Nephron (organoid): ENCODE measurements around the gene BTD.

ENCODE experiments used
- H3K27ac Mint-ChIP-seq, 3 experiments: 2 replicates each; pipeline ENCODE4 v1.8.0; 2020; ENCODE audit warnings: mixed read lengths in 3 of 3, mild to moderate bottlenecking in 2 of 3, moderate library complexity in 1 of 3
- H3K27me3 Mint-ChIP-seq: 2 replicates; pipeline ENCODE4 v1.8.0; 2021; ENCODE audit warnings: low read depth, mild to moderate bottlenecking, moderate library complexity, mixed read lengths
- H3K36me3 Mint-ChIP-seq: 2 replicates; pipeline ENCODE4 v1.8.0; 2020; ENCODE audit warnings: low read depth, mixed read lengths
- H3K4me1 Mint-ChIP-seq: 2 replicates; pipeline ENCODE4 v1.8.0; 2020; ENCODE audit warnings: mixed read lengths
- H3K4me3 Mint-ChIP-seq, 3 experiments: 2 replicates each; pipeline ENCODE4 v1.8.0; 2020; ENCODE audit warnings: mild to moderate bottlenecking in 3 of 3, mixed read lengths in 3 of 3, moderate library complexity in 2 of 3
- H3K9me3 Mint-ChIP-seq: 2 replicates; pipeline ENCODE4 v1.8.0; 2020; ENCODE audit warnings: mixed read lengths
- CTCF ChIP-seq, 3 experiments: fragments of 200-600 bp; sonication (generic); IDR thresholded peaks; one replicate each; pipeline ENCODE4 v1.5.0; 2021; ENCODE audit warnings: antibody characterized with exemption in 3 of 3; ENCODE audit not compliant: unreplicated experiment in 3 of 3

Gene BTD

GRCh38 chr3:15651396-15651795 is 49.9 kb downstream of the BTD start:
- no peaks in the 10 kb centered on the region for H3K36me3 Mint-ChIP-seq
- TF ChIP-seq CTCF (IDR thresholded peaks at IDR 0.05; ENCODE audit: unreplicated experiment in 3 of 3) = no peak
- peaks cover 6% of the 10 kb centered on the region for H3K27me3 Mint-ChIP-seq
- peaks cover 35% of the 10 kb centered on the region for H3K4me1 Mint-ChIP-seq
- H3K4me3 Mint-ChIP-seq = no peak overlapping the region
- peaks cover 4% of the 10 kb centered on the region for H3K9me3 Mint-ChIP-seq
- no peak overlapping the region for H3K27ac Mint-ChIP-seq

- Mint-ChIP-seq H3K4me1 (peaks cover 24% of the 10 kb centered on the region), H3K4me3 (no peak overlapping the region), H3K36me3 (no peaks in the 10 kb centered on the region), H3K27ac (no peak overlapping the region), H3K27me3 (peaks cover 6% of the 10 kb centered on the region), H3K9me3 (peaks cover 7% of the 10 kb centered on the region)
- TF ChIP-seq CTCF (IDR thresholded peaks at IDR 0.05; ENCODE audit: unreplicated experiment in 3 of 3) = no peak
Observed at GRCh38 chr3:15653321-15653720, 51.8 kb downstream of the BTD start.

- TF ChIP-seq CTCF (IDR thresholded peaks at IDR 0.05; ENCODE audit: unreplicated experiment in 3 of 3) = no peak
- Mint-ChIP-seq H3K27ac (no peak overlapping the region), H3K4me1 (peaks cover 24% of the 10 kb centered on the region), H3K4me3 (no peak overlapping the region), H3K27me3 (peaks cover 6% of the 10 kb centered on the region), H3K9me3 (peaks cover 9% of the 10 kb centered on the region), H3K36me3 (no peaks in the 10 kb centered on the region)
Observed at GRCh38 chr3:15654127-15654526, 52.6 kb downstream of the BTD start.

- Mint-ChIP-seq H3K27me3 (peaks cover 6% of the 10 kb centered on the region), H3K4me1 (peaks cover 24% of the 10 kb centered on the region), H3K4me3 (no peak overlapping the region), H3K27ac (no peak overlapping the region), H3K36me3 (no peaks in the 10 kb centered on the region), H3K9me3 (peaks cover 9% of the 10 kb centered on the region)
- no peak for TF ChIP-seq CTCF (IDR thresholded peaks at IDR 0.05; ENCODE audit: unreplicated experiment in 3 of 3)
Observed at GRCh38 chr3:15654891-15655290, 53.3 kb downstream of the BTD start.

- no peaks in the 10 kb centered on the region for H3K27me3 Mint-ChIP-seq
- H3K4me1 Mint-ChIP-seq = peaks cover 22% of the 10 kb centered on the region
- TF ChIP-seq CTCF (IDR thresholded peaks at IDR 0.05; ENCODE audit: unreplicated experiment in 3 of 3) = no peak
- H3K36me3 Mint-ChIP-seq = no peaks in the 10 kb centered on the region
- H3K9me3 Mint-ChIP-seq = peaks cover 9% of the 10 kb centered on the region
- no peak overlapping the region for H3K4me3 Mint-ChIP-seq
- H3K27ac Mint-ChIP-seq = peak overlapping the region in 1 of 3 experiments; percentile 45
Observed at GRCh38 chr3:15656342-15656741, 54.8 kb downstream of the BTD start.

- Mint-ChIP-seq H3K4me1 (peaks cover 28% of the 10 kb centered on the region), H3K4me3 (no peak overlapping the region)
Observed at GRCh38 chr3:15657016-15657415, 55.5 kb downstream of the BTD start.

More at GRCh38 chr3:15657016-15657415, 55.5 kb downstream of the BTD start:
- H3K36me3 Mint-ChIP-seq = no peaks in the 10 kb centered on the region
- peaks cover 9% of the 10 kb centered on the region for H3K9me3 Mint-ChIP-seq
- H3K27me3 Mint-ChIP-seq = no peaks in the 10 kb centered on the region
- TF ChIP-seq CTCF (IDR thresholded peaks at IDR 0.05; ENCODE audit: unreplicated experiment in 3 of 3) = no peak
- peak overlapping the region in 1 of 3 experiments; percentile 45 for H3K27ac Mint-ChIP-seq
